GM18508 (cell line): ENCODE measurements around the gene ALPI.

ENCODE experiments used
- ATAC-seq: cut with Tn5 transposase; IDR thresholded peaks from one replicate; pipeline ENCODE4 v1.9.1; 2021; ENCODE audit warnings: moderate number of reproducible peaks; ENCODE audit not compliant: insufficient read depth, unreplicated experiment

ALPI gene

DNA sequence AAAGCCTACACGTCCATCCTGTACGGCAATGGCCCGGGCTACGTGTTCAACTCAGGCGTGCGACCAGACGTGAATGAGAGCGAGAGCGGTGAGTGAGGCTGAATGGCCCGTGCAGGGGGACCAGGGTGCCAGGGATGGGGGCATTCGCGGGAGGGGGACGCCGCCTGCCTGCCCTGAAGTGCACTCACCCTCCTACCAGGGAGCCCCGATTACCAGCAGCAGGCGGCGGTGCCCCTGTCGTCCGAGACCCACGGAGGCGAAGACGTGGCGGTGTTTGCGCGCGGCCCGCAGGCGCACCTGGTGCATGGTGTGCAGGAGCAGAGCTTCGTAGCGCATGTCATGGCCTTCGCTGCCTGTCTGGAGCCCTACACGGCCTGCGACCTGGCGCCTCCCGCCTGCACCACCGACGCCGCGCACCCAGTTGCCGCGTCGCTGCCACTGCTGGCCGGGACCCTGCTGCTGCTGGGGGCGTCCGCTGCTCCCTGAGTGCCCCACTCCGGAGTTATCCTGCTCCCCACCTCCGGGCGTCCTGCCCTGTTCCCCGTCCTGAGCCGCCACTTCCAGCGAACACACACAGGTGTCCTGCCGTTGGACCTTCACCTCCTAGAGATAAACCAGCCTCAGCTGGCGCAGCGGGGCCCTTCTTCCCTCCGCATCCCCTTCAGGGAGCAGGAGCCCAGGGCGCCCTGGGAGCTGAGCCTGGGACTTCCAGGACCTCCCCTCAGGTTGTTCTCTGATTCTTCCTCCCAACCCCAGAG, 2.9 kb downstream of the ALPI start:
- no peak for ATAC-seq

DNA sequence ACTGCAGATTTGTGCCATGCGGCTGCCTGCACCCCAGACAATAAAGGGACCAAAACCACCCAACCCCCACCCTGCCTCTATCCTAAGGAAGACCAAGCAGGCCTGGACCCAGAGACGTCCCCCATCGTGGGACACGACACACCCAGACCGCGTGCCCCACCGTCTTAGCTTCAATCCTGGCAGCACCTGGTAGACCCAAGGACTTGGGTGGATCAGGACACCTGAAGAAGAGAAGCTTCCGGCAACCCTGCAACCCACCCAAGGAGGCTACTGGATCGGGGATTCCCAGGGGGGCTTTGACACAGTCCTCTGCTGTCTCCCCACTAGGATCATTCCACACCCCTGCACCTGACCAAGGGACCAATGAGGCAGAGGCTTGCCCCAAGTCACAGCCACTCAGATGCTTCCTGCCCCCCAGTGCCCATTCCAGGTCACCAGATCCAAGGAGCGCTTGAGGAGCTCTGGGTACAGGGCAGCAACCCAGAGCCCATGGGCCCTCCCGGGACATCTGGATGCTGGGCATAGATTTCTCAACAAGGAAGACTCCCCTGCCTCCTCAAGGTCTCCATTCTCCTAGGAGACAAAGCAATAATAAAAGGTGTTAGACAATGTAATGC, 3.6 kb downstream of the ALPI start:
- ATAC-seq: no peak

- ATAC-seq: no peak
Observed at GRCh38 chr2:232460171-232460570, 4.2 kb downstream of the ALPI start.

DNA sequence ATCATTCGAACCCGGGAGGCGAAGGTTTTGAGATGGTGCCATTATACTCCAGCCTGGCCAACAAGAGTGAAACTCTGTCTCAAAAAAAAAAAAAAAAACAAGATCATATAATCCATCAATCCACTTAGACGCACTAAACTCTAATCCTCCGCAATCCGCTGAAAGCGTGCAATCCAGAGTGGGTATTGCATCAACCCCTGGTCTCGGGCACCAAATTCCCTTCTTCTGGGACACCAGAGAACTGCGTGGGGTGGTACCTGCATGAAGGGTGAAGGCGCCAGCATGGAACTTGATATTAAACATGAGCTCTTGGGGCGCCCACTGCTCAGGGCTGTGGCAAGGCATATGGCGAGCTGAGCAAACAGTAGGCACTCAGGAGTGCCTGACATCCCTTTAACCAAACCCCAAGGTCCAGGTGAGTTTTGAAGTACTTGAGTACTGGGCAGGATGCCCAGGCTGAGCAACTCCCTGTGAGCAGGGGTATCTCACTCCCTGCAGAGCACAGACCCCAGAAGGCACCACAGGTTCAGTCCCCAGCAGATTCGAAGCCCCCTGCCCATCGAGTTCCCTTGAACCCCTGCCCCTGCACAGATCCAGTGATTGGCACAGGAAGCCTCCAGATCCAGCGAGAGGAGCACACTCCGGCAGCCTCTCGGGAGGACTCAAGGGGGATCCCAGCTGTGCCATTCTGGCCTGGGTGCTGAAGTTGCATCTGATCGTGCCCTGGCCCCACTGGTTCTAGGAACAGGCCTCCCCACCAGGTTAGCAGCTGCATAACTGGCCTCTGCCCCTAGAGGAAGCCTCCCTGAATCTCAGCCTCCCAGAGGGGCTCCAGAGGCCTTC, 8.0 kb downstream of the ALPI start:
- ATAC-seq: no peak

- ATAC-seq: no peak
Observed at GRCh38 chr2:232464544-232464885, 8.6 kb downstream of the ALPI start.

DNA sequence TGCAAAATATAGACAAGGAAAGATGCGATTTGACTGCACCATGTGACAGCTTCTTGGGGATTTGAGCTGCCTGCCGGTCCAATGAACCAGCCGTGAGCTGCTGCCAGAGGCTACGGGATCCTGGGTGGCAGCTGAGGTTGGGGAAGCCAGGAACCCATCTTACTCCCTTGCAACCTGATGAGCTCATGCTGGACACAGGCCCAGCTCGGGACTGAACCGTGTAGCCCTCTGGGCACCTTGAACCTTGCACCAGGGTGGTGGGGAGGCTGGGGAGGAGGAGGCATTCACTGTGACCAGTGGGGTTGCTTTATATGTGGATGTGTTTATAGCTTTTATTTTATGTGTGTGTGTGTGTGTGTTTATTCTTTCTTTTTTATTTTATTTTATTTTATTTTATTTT, 9.1 kb downstream of the ALPI start:
- no peak for ATAC-seq

DNA sequence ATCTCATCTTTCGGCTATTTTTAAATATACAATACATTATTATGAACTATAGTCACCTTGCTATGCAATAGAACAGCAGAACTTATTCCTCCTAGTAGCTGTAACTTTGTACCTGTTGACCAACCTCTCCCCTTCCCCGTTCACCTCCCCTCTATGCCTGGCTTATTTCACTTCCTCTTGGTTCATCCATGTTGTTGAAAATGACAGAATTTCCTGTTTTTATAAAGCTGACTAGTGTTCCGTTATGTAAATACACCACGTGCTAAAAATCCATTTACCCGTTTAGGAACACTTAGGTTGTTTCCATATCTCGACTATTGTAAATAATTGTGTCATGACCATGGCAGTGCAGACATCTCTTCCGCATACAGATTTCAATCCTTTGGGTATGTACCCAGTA, 10.3 kb downstream of the ALPI start:
- ATAC-seq: no peak

GRCh38 chr2:232473467-232473890, 17.5 kb downstream of the ALPI start:
- ATAC-seq: no peak

- no peak for ATAC-seq
Observed at GRCh38 chr2:232476045-232476444, 20.1 kb downstream of the ALPI start.

DNA sequence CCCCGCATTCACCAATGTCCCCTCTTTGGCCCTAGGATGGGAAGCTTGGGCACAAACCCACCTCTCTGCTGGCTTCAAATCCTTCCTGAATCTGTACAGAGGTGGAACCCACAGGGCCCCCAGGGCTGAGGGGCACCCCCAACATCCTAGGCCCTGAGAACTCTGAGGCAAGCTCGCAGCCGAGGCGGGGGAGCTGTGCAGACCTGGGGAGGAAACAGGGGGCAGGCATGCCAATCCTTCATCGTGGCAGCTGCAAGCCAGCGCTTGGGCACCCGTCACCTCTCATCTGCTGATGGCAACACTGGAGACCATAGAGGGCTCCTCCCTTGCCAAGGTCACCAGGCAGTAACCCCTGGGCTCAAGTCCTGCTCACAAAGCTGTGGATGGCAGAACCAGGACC, 20.8 kb downstream of the ALPI start:
- no peak for ATAC-seq

DNA sequence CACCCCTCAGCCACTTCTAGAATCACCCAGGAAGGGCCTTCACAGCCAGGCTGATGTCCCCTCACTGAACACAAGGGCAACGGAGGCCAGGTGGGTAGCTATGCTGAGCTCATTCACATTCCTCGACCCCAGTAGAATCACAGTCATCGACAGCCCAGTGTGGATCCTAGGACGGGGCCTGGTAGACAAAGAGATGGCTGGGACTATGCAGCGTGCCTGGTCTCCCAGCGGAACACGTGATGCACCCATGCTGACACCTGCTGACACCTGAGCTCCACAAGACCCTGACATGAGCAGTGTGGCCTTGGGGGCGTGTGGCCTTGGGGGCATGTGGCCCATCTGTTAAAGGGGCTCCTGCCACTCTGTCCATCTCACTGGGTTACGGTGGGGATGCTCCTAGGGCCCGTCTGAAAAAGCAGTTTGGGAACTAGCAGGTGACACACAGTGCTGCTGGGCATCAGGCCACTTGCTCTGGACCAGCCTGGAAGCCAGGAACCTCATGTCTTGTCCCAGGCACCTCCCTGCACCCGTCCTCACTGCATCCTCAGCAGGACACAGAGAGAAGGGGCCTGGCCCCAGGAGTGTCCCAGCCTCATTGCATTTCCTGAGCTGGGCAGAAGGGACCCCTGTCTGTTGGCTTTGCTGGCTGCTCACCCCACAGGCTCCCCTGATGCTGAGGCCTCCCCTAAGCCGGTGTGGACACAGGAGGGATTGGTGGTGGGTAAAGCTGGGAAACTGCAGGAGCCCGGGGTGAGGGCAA, 22.0 kb downstream of the ALPI start:
- ATAC-seq: no peak

- no peak for ATAC-seq
Observed at GRCh38 chr2:232478571-232479340, 22.8 kb downstream of the ALPI start.

DNA sequence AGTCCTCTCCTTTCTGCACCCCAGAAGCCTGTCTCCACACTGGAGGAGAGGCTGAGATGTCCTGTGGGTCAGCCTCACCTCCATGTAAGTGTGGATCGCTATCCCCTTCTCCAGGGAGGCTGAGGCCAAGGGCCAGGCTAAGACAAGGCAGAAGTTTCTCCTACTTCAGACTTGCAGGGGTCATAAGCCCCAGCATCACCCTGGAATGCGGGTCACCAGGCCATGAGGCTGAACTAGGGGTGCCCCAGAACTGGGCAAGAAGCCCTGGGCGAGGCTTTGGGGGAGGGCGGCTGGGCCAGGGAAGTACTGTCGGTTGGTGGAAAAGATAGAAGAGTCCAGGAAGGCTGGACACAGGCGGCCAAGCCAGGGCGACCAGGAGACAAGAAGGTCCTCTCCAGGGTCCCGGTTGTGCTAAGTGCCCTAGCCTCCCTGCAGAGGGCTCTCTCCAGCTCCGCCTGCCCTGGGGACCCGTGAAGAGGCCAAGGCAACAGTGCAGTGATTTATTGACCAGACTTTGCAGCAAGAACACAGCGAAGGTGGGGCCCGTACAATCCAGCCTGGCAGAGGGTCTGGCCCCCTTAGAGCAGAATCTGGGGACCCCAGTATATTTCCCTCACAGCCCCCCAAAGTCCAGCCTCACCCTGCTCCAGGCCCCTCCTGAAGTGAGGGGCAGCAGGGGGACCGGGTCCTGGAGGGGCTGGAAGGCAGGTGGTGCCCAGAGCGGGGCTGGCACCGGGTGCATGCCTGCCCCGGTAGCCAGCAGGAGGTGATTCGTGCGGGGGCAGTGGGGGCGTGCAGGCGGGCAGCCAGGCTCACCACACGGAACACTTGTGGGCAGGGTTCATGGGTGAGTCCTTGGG, 23.6 kb downstream of the ALPI start:
- no peak for ATAC-seq

DNA sequence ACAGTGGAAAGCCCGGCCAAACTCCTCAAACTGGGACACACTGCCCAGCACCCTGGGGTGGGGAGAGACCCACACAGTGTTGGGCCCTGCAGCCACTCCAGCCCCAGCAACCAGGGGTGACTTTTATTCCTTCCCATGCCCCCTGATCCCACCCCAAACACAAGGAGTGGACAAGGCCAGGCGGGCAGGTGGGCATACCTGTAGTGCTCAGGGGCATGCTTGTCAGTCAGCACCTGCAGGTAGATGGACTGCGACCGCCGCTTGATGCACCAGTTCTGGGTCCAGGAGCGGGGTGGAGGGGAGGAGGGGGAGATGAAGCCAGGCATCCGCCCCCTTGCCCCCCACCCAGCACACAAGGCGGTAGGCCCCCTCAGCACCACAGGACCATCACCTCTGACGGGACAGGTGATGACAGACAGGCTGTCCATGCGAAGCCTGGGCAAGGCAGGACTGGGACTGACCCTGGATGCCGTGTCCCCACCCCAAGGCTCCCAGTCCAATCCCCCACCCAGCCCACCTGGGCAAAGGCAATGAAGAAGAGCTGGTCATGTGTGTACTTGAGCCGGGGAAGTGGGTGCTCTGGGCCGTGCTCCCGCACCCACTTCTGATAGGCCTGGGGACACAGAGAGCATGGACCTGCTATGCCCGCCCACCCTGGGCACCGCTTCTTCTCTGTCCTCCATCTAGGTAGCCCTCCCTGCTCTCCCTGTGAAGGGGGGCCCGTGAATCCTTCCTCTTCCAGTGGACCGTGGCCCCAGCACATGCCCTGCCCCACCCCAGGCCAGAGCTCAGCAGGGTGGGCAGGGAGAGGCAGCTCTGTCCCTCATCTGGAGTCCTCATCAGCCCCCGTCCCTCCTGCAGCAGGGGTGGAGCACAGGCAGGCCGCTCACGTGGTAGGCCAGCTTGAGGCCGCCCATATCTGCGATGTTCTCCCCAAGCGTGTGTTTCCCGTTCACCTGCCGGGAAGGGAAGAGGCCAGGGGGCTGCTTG, 24.5 kb downstream of the ALPI start:
- ATAC-seq: no peak

DNA sequence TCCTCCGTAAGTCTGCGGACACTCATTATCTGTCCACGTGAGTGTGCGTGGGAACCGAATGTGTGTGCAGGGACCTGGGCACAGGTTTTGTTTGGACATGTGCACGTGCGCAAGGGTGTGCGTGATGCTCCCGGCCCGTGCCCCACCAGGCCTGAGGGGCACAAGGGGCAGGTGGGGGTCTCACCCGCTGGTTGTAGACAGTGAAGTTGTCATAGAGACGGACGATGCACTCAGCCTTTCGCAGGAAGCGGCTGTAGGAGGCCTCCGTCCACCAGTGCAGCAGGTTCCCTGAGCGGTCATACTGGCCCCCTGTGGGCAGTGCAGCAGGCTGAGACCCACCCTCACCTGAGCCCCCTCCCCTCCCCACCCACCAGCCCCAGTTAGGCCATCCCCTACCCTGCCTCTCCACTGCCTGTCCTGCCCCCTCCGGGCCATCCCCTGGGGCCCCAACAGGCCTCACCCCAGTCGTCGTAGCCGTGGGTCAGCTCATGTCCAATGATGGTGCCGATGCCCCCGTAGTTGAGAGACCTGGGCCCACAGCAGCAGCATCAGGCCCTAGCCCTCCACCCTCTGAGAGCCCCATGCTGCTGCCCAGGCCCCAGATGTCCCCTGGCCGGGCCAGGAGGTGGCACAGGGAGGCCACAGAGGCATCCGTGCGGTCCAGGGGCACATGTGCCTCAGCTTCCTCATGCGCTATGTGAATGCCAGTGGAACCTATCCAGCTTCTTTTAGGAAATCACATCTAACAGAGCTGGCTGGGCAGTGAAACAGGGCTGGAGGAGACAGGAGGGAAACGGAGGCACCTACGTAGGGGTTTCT, 25.6 kb downstream of the ALPI start:
- ATAC-seq: no peak

- no peak for ATAC-seq
Observed at GRCh38 chr2:232482301-232483238, 26.6 kb downstream of the ALPI start.
